Measurements from ENCODE around the gene ARHGAP25. TPM values are rescaled to one million over a fixed set of nuclear protein-coding genes. Genes with fewer than 3 reads are reported as not detected.

Gene ARHGAP25
- total RNA-seq, 1 experiment from 2014 or later, result 6.2 TPM

GRCh38 chr2:68779595-68779994 is 45.0 kb downstream of the ARHGAP25 start:
- Histone ChIP-seq H3K27me3 (replicated peaks; ENCODE audit: insufficient read depth, low read depth, low read length, poor library complexity) (no peaks in the 10 kb centered on the region), H3K9me3 (ENCODE audit: low read depth, low read length, poor library complexity, severe bottlenecking) (no peaks in the 10 kb centered on the region), H3K27ac (ENCODE audit: low read depth, low read length, poor library complexity, severe bottlenecking) (no peak overlapping the region), H3K36me3 (ENCODE audit: insufficient read depth, low read length, poor library complexity, severe bottlenecking) (no peaks in the 10 kb centered on the region), H3K4me1 (ENCODE audit: insufficient read depth, low read length, poor library complexity, severe bottlenecking) (no peaks in the 10 kb centered on the region), H3K4me3 (ENCODE audit: low read depth, low read length, poor library complexity, severe bottlenecking) (no peak overlapping the region)
- ChIA-PET CTCF (no interaction called here), POLR2A (ENCODE audit: low non-redundant PET) (no interaction called here)
- no peak for DNase-seq (ENCODE audit: low spot score)
- intact Hi-C loops (cut with micrococcal nuclease; ENCODE audit: unreplicated experiment), result no loop called here
- TF ChIP-seq EZH2 (IDR thresholded peaks at IDR 0.05; ENCODE audit: borderline replicate concordance, low read depth, low read length, poor library complexity, severe bottlenecking), result no peak
- TF ChIP-seq, protein P1, sequence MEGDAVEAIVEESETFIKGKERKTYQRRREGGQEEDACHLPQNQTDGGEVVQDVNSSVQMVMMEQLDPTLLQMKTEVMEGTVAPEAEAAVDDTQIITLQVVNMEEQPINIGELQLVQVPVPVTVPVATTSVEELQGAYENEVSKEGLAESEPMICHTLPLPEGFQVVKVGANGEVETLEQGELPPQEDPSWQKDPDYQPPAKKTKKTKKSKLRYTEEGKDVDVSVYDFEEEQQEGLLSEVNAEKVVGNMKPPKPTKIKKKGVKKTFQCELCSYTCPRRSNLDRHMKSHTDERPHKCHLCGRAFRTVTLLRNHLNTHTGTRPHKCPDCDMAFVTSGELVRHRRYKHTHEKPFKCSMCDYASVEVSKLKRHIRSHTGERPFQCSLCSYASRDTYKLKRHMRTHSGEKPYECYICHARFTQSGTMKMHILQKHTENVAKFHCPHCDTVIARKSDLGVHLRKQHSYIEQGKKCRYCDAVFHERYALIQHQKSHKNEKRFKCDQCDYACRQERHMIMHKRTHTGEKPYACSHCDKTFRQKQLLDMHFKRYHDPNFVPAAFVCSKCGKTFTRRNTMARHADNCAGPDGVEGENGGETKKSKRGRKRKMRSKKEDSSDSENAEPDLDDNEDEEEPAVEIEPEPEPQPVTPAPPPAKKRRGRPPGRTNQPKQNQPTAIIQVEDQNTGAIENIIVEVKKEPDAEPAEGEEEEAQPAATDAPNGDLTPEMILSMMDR (conservative IDR thresholded peaks at IDR 0.05; ENCODE audit: low read depth, low read length), result no peak
- no TSS peak for BruUV-seq (replicated peaks)

- CTCF ChIA-PET, result no interaction called here
- intact Hi-C loops (cut with micrococcal nuclease; ENCODE audit: unreplicated experiment), result no loop called here
- H3K27me3 ChIP-seq (replicated peaks; ENCODE audit: insufficient read depth, low read depth, low read length, poor library complexity), result no peaks in the 10 kb centered on the region
These were observed 49.6 kb downstream of the ARHGAP25 start for GRCh38 chr2:68784188-68784587.

GRCh38 chr2:68784915-68785314 is 50.3 kb downstream of the ARHGAP25 start:
- POLR2A ChIA-PET (ENCODE audit: low non-redundant PET), result no interaction called here
- intact Hi-C loops (cut with micrococcal nuclease; ENCODE audit: unreplicated experiment), result no loop called here
- Histone ChIP-seq H3K4me1 (ENCODE audit: insufficient read depth, low read length, poor library complexity, severe bottlenecking) (no peaks in the 10 kb centered on the region), H3K27me3 (replicated peaks; ENCODE audit: insufficient read depth, low read depth, low read length, poor library complexity) (no peaks in the 10 kb centered on the region), H3K36me3 (ENCODE audit: insufficient read depth, low read length, poor library complexity, severe bottlenecking) (no peaks in the 10 kb centered on the region), H3K27ac (ENCODE audit: low read depth, low read length, poor library complexity, severe bottlenecking) (no peak overlapping the region), H3K9me3 (ENCODE audit: low read depth, low read length, poor library complexity, severe bottlenecking) (no peaks in the 10 kb centered on the region), H3K4me3 (ENCODE audit: low read depth, low read length, poor library complexity, severe bottlenecking) (no peak overlapping the region)
- BruUV-seq (replicated peaks), result no TSS peak
- TF ChIP-seq EZH2 (IDR thresholded peaks at IDR 0.05; ENCODE audit: borderline replicate concordance, low read depth, low read length, poor library complexity, severe bottlenecking), result no peak
- TF ChIP-seq, protein P1 (conservative IDR thresholded peaks at IDR 0.05; ENCODE audit: low read depth, low read length), result no peak
- no peak for DNase-seq (ENCODE audit: low spot score)
- CTCF ChIA-PET, result no interaction called here

More at GRCh38 chr2:68784188-68784587, 49.6 kb downstream of the ARHGAP25 start:
- TF ChIP-seq, protein P1 (conservative IDR thresholded peaks at IDR 0.05; ENCODE audit: low read depth, low read length), result no peak
- no peak for TF ChIP-seq EZH2 (IDR thresholded peaks at IDR 0.05; ENCODE audit: borderline replicate concordance, low read depth, low read length, poor library complexity, severe bottlenecking)
- POLR2A ChIA-PET (ENCODE audit: low non-redundant PET), result no interaction called here
- H3K4me3 ChIP-seq (ENCODE audit: low read depth, low read length, poor library complexity, severe bottlenecking), result no peak overlapping the region
- H3K4me1 ChIP-seq (ENCODE audit: insufficient read depth, low read length, poor library complexity, severe bottlenecking), result no peaks in the 10 kb centered on the region
- no TSS peak for BruUV-seq (replicated peaks)
- no peaks in the 10 kb centered on the region for H3K36me3 ChIP-seq (ENCODE audit: insufficient read depth, low read length, poor library complexity, severe bottlenecking)
- no peaks in the 10 kb centered on the region for H3K9me3 ChIP-seq (ENCODE audit: low read depth, low read length, poor library complexity, severe bottlenecking)
- DNase-seq (ENCODE audit: low spot score), result no peak
- no peak overlapping the region for H3K27ac ChIP-seq (ENCODE audit: low read depth, low read length, poor library complexity, severe bottlenecking)

Data from A673 (cell line).